MCF 10A (cell line): ENCODE measurements around the gene ADRB1. TPM values are rescaled to one million over a fixed set of nuclear protein-coding genes. Genes with fewer than 3 reads are reported as not detected.

Experiments used
- BruUV-seq: library from RNA; stranded (reverse); fragments of 400-500 nt; replicated peaks from 2 replicates; lab custom pipeline; 2021; lab: Mats Ljungman, UMichigan
- CTCF ChIA-PET: fragments of 300-600 bp; sonication (Branson Sonifier 250); formaldehyde crosslinking; extraction: SDS; loops from one replicate; lab custom pipeline; 2021; ENCODE audit warnings: antibody characterized with exemption, inconsistent platforms; lab: Yijun Ruan, JAX
- POLR2A ChIA-PET: fragments of 300-600, 350-650 bp; sonication (Branson Sonifier 250); formaldehyde crosslinking; extraction: SDS; loops from one replicate; lab custom pipeline; 2020; ENCODE audit warnings: antibody characterized with exemption, inconsistent platforms; lab: Yijun Ruan, JAX
- DNase-seq: peaks from one replicate; pipeline ENCODE4 v3.0.0-alpha.2; 2018; ENCODE audit not compliant: unreplicated experiment
- H3K27ac Mint-ChIP-seq: one replicate; pipeline ENCODE4 v1.8.0; 2022; ENCODE audit warnings: mild to moderate bottlenecking, low read depth, mixed read lengths; ENCODE audit not compliant: unreplicated experiment
- H3K27me3 Mint-ChIP-seq: one replicate; pipeline ENCODE4 v1.8.0; 2022; ENCODE audit warnings: mixed read lengths; ENCODE audit not compliant: insufficient read depth, unreplicated experiment
- H3K36me3 Mint-ChIP-seq: one replicate; pipeline ENCODE4 v1.8.0; 2022; ENCODE audit warnings: mild to moderate bottlenecking, moderate library complexity, mixed read lengths; ENCODE audit not compliant: insufficient read depth, unreplicated experiment
- H3K4me1 Mint-ChIP-seq: one replicate; pipeline ENCODE4 v1.8.0; 2022; ENCODE audit warnings: mixed read lengths; ENCODE audit not compliant: insufficient read depth, unreplicated experiment
- H3K4me3 Mint-ChIP-seq: one replicate; pipeline ENCODE4 v1.8.0; 2022; ENCODE audit warnings: mild to moderate bottlenecking, moderate library complexity, mixed read lengths; ENCODE audit not compliant: unreplicated experiment
- H3K9me3 Mint-ChIP-seq: one replicate; pipeline ENCODE4 v1.8.0; 2022; ENCODE audit warnings: mixed read lengths; ENCODE audit not compliant: unreplicated experiment
- intact Hi-C: fragments of 100-400 bp; cut with micrococcal nuclease; formaldehyde crosslinking; loops from 2 replicates; pipeline ENCODE4 v1.14.1; 2022
- total RNA-seq: library from RNA; stranded (reverse); gene quantifications from 2 replicates; pipeline ENCODE4 v1.2.3, GENCODE V29; 2022
- TF ChIP-seq, protein P1 (sequence below): fragments of 200-600 bp; IDR thresholded peaks from one replicate; pipeline ENCODE4 v1.8.0; 2022; ENCODE audit warnings: antibody characterized with exemption, mild to moderate bottlenecking; ENCODE audit not compliant: unreplicated experiment

The ADRB1 gene
- total RNA-seq, 1 experiment from 2014 or later: 0.28 TPM

DNA sequence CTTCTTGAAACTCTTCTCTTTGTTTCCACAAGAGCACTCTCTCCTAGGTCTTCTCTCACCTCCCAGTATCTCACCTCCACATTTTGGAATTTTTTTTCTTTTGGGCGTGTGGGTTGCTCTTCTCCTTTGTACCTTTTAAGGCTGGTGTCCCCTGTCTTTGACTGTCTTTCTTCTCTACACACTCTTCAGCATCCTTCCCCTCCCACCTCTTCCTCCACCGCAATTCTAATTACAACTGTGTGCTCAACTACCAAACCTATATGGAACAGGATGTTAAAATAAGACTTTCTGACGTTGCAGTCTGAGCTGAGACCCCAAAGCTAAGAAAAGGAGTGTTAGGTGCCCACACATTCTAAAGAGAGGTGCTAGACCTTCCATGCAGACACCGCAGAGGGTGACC is 14.0 kb upstream of the ADRB1 start:
- H3K27ac Mint-ChIP-seq: no peak overlapping the region
- H3K4me1 Mint-ChIP-seq: peaks cover 33% of the 10 kb centered on the region
- intact Hi-C loops: loop anchor here (10.0 kb wide), 1 partner anchor 75 kb away; no protein-coding TSS in a partner anchor
- no peak overlapping the region for H3K4me3 Mint-ChIP-seq
- CTCF ChIA-PET: interaction anchor here (0.6 to 1.3 kb wide), 4 partner anchors 8 to 1492 kb away, joined by 3 to 6 read pairs (median 3); no protein-coding TSS in a partner anchor
- no peak for DNase-seq
- no peaks in the 10 kb centered on the region for H3K9me3 Mint-ChIP-seq
- TF ChIP-seq, protein P1, sequence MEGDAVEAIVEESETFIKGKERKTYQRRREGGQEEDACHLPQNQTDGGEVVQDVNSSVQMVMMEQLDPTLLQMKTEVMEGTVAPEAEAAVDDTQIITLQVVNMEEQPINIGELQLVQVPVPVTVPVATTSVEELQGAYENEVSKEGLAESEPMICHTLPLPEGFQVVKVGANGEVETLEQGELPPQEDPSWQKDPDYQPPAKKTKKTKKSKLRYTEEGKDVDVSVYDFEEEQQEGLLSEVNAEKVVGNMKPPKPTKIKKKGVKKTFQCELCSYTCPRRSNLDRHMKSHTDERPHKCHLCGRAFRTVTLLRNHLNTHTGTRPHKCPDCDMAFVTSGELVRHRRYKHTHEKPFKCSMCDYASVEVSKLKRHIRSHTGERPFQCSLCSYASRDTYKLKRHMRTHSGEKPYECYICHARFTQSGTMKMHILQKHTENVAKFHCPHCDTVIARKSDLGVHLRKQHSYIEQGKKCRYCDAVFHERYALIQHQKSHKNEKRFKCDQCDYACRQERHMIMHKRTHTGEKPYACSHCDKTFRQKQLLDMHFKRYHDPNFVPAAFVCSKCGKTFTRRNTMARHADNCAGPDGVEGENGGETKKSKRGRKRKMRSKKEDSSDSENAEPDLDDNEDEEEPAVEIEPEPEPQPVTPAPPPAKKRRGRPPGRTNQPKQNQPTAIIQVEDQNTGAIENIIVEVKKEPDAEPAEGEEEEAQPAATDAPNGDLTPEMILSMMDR: no peak
- no peaks in the 10 kb centered on the region for H3K36me3 Mint-ChIP-seq
- BruUV-seq: no TSS peak
- POLR2A ChIA-PET: no interaction called here
- H3K27me3 Mint-ChIP-seq: no peaks in the 10 kb centered on the region

DNA sequence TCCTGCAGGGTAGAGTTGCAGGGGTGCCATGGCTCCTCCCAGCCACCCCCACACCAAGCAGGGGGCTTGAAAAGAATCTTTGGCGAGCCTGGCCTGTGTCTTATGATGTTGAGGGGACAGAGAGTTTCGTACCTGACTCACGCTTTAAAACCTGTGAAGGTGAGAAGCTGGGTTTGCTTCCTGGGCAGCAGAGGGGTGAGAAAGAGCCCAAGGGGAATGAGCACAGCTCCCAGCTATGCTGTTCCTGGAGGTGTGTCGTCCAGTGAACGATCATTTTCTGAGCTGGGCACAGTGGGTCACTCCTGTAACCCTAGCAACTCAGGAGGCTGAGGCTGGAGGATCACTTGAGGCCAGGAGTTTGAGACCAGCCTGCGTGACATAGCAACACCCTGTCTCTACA is 13.5 kb upstream of the ADRB1 start:
- DNase-seq: peak; percentile 42
- no peak overlapping the region for H3K27ac Mint-ChIP-seq

DNA sequence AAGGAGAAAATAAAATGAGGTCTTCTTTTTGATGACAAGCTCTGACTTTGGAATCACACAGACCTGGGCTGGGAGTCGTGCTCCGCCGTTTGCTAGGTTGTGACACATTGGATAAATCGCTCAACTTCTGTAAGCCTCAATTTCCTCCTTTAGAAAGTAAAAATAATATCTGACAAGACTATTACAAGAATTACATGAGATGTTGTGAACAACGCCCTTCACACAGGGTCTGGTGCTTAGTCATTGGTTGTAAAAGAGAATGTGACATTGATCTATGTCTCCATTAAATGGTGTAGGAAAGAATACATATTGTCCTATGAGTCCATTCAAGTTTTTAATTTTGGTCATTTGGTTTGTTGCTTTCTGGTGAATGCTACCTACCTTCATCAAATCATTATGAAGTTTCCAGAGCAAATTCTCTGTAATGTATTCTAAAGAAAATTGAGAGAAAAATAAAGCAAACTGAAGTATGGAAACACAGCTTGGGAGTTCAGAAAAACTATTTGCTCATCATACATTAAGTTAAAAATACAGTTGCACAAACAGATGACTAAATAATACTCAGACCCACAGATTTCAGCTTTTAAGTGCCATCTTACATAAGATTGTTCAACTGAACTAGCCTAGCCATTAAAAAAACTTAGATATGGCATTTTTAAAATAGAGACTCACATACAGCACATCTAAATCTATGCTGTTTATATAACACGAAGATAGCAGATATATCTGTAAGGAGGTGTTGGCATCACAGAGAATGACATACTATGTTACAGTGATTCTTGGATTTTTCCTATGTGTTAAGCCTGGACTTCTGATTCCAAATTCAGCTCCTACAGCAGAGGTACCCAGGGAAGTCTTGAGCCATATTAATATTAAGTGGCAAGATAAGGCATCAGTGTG is 12.3 kb upstream of the ADRB1 start:
- H3K27ac Mint-ChIP-seq: no peak overlapping the region
- H3K27me3 Mint-ChIP-seq: no peaks in the 10 kb centered on the region
- H3K4me1 Mint-ChIP-seq: peaks cover 20% of the 10 kb centered on the region
- TF ChIP-seq, protein P1: no peak
- no TSS peak for BruUV-seq
- no peaks in the 10 kb centered on the region for H3K9me3 Mint-ChIP-seq
- no peaks in the 10 kb centered on the region for H3K36me3 Mint-ChIP-seq
- intact Hi-C loops: no loop called here
- DNase-seq: no peak
- ChIA-PET POLR2A (interaction anchor here (0.9 to 2.5 kb wide), 4 partner anchors 12 to 37 kb away, joined by 3 to 7 read pairs (median 4); partner anchors contain the start of gene ADRB1), CTCF (interaction anchor here (1.3 kb wide), 1 partner anchor 10 kb away, joined by 6 read pairs; no protein-coding TSS in a partner anchor)
- H3K4me3 Mint-ChIP-seq: no peak overlapping the region

More for the DNA sequence above, 13.5 kb upstream of the ADRB1 start:
- TF ChIP-seq, protein P1: no peak
- intact Hi-C loops: no loop called here
- Mint-ChIP-seq H3K4me3 (no peak overlapping the region), H3K36me3 (no peaks in the 10 kb centered on the region), H3K4me1 (peaks cover 28% of the 10 kb centered on the region), H3K27me3 (no peaks in the 10 kb centered on the region), H3K9me3 (no peaks in the 10 kb centered on the region)
- BruUV-seq: no TSS peak
- ChIA-PET POLR2A (no interaction called here), CTCF (interaction anchor here (0.6 to 1.3 kb wide), 4 partner anchors 9 to 1491 kb away, joined by 3 to 6 read pairs (median 3); no protein-coding TSS in a partner anchor)

DNA sequence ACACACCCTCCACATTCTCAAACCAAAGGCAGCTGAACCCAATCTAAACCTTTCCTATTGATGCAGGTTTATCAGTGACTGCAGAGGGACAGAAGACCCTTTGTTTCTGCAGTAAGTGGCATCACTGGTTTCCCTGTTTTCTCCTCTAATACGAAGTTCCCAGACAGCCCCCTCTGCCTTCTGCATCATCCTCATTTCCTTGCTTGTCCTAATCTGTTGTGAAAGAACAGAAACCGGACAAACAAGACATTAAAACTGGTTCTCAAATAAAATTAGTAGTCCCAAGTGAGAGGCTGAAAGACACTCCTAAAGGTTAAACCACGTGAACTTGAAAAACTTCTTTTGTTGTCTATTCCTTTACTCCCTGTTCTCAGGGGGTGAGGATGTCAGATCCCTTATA is 10.1 kb upstream of the ADRB1 start:
- ChIA-PET POLR2A (no interaction called here), CTCF (interaction anchor here (0.9 kb wide), 1 partner anchor 234 kb away, joined by 3 read pairs; no protein-coding TSS in a partner anchor)
- Mint-ChIP-seq H3K27me3 (no peaks in the 10 kb centered on the region), H3K27ac (no peak overlapping the region), H3K36me3 (no peaks in the 10 kb centered on the region), H3K9me3 (no peaks in the 10 kb centered on the region), H3K4me3 (no peak overlapping the region), H3K4me1 (peaks cover 5% of the 10 kb centered on the region)
- intact Hi-C loops: no loop called here
- BruUV-seq: no TSS peak
- TF ChIP-seq, protein P1: no peak
- DNase-seq: no peak
